Tongue (tissue), 2 donors: ENCODE data around the gene CSNK1D. TPM values are rescaled to one million over a fixed set of nuclear protein-coding genes. Genes with fewer than 3 reads are reported as not detected.
A peak's percentile ranks its signal among the peaks of the same experiment; 100 is the strongest.
"Not testable (repeated sequence)": the region's sequence is repeated elsewhere in the genome, so short reads cannot be mapped to it uniquely, and the experiment has no call there.

Experiments
- DNase-seq: peaks from one replicate; pipeline ENCODE4 v3.0.0-alpha.2; 2015
- total RNA-seq: library from RNA; depleted of rRNA; stranded (reverse); fragments of >200 nt; gene quantifications from one replicate; pipeline ENCODE4 v1.2.3, GENCODE V29; 2014

The CSNK1D gene
- total RNA-seq, 1 donor from 2014 or later = 72.8 TPM

DNA sequence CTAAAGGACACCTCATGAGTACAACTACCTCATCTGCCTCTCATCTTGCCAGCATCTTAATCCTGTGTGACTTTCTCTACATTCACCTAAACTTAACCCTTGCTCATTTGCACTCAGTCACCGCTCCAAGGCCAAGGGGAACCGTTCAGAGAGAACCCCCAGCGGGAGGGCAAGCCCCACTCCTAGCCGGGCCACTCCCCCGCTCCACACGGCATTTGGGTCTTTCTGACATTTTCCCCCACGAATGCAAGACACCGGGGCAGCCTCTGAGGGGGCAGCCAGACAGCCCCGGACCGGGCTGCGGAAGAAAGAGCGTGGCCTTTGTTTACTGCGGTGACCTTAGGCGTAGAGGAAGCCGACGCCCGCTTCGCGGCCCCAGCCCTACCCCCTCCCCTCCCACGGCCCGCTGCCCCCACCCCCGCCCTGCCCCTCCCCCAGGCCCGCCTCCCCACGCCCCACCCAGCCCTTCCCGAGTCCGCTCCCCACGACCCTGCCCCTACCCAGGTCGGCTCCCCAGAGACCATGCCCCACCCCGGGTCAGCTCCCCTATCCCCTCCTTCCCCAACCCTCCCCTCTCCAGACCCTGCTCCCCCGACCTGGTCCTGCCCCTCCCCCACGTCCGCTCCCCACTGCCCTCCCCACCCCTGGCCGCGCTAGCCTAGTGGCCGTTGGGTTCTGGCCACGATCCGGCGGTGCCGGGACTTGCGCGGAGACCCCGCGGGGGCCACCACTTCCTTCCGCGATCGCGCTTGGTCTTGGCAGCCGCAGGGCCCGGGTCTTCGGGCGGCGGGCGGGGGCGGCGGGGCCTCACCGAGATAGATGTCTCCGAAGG is 789 bp downstream of the CSNK1D start:
- DNase-seq = peak; percentile 24

GRCh38 chr17:82271401-82271800 is 2.1 kb downstream of the CSNK1D start:
- no peak for DNase-seq

GRCh38 chr17:82270651-82271050 is 2.8 kb downstream of the CSNK1D start:
- DNase-seq = no peak

- DNase-seq = no peak
These were observed 3.5 kb downstream of the CSNK1D start for GRCh38 chr17:82269882-82270500.

- no peak for DNase-seq
These were observed 4.2 kb downstream of the CSNK1D start for GRCh38 chr17:82269138-82269881.

DNA sequence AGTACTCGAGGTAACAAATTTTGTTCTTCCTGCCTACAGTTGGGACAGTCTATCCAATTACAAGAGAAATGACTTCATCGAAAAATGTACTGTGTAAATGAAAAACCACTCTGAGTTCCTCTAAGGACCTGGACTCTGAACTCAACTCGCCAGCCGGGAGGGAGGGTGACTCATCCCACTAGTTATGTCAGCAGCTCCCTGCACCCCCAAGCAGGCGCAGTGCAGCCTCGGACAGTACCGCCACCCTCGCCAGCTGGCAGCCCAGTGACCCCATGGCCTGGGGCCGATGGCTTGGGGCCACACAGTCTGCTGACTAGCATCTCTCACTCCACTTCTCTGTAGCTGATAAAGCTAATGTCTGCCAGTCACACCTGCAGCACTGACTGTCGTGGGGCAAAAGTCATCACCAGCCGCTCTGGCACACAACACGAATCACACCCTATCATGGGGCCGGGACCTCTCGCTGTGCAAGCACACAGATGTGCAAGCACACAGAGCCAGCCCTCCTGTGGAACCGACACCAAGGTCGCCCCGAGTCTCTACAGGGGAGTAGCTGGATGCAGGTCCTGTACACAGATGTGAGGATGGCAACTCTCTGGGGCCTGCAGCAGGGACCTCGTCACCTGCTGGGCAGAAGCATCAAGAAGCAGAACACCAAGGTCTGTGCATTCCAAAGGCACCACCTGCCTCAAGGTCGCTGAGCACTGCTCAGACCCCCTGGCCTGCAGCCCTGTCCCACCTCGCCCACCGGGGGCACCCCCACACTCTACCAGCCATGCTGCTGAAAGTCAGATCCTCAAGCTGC is 5.7 kb downstream of the CSNK1D start:
- peak; percentile 29 for DNase-seq

- DNase-seq = no peak
These were observed 7.4 kb downstream of the CSNK1D start for GRCh38 chr17:82266142-82266541.

DNA sequence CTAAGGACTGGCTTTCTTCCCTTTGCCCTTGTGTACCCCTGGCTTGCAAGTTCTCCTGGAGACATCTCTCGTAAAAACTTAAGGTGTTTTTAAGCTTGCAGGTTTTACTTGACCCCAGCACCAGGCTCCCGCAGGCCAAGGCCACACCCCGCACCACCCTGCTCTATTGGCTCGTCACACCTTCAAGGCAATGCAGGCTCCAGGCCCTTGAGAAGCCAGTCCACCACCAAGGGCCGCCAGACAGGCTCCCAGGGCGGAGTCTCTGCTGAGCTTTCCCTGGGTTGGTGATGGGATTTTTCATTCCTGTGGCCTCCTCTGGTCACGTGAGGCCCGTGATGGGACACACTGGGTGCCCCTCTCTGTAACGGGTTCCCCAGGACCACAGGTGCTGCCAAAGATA is 9.9 kb downstream of the CSNK1D start:
- no peak for DNase-seq

DNA sequence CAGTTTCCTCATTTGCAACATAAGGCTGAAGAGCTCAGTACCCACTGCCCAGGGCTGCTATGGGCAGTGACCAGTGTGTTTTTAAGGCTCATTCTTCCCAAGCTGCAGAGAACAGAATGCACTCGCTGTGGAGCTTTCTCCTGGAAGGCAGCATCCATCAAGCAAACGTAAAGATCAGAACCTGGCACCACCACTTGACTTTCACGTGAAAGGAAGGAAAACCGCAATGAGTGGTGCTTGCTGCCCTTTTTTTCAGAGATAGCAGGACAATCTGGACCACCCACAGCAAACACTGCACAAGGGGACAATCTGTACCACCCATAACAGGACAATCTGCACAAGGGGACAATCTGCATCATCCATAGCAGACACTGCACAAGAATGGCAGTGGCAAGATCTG is 11.2 kb downstream of the CSNK1D start:
- no peak for DNase-seq

- DNase-seq = not testable (repeated sequence)
These were observed 13.2 kb downstream of the CSNK1D start for GRCh38 chr17:82259972-82260961.

DNA sequence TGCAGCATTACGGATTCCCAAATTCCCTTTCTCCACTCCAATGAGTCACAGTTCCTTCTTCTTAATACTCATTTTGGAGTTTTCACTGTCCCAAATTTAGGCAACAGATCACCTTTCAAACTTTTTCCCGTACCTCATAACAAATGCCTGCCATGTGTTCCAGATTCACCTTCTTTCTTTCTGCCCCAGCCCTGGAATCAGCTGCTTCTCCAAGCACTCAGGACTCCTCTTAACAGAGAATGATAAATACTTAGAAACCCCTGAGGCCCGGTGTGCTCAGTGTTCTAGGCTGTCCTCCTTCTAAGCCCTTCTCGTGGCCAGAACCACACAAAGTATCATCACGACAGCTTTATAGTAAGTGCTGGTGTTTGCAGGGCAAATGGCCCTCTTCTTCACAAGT is 14.9 kb downstream of the CSNK1D start:
- DNase-seq = no peak

GRCh38 chr17:82257473-82257872 is 16.0 kb downstream of the CSNK1D start:
- DNase-seq = peak; percentile 47

DNA sequence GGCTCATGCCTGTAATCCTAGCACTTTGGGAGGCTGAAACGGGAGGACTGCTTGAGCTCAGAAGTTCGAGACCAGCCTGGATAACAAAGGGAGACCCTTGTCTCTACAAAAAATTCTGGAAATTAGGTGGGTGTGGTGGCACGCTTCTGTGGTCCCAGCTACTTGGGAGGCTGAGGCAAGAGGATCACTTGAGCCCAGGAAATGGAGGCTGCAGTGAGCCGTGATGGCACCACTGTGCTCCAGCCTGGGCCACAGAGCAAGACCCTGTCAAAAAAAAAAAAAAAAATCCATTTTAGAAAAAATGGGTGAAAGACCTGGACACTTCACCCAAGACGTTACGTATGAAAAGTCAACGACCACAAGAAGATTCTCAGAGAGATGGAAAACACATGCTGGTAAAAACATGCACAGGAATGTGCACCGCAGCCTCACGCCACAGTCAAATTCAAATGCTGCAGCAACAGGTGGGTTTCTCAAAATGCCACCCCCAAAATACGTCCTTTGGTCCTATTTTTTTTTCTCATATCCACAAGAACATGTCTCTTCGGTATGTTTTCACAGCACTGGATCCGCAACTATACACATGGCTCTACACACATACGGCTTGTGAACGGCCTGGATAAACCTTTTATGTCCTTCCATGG is 17.1 kb downstream of the CSNK1D start:
- DNase-seq = no peak

DNA sequence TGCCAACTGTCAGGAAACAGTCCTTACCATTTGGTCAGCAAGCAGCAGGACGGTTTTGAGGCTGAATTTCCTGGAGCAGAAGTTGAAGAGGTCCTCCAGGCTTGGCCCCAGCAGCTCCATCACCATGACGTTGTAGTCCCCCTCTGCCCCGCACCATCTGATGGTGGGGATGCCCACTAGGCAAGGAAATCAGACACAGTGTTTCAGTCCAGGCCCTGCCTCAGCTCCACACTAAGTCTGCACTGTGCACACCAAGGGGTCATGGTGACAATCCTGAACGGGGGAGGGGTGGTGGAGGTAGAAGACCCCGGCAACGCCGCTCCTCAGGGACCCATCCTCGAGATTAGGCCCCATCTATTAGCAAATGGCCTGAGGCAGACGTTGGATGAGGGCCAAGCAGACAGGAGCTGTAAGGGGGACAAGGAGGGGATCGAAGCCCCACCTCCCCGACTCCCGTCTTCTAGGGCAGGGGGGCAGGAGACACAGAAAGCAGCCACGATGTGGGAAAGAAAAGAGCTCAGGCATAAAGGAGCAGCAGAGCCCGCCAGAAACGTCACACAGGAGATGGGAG is 18.0 kb downstream of the CSNK1D start:
- DNase-seq = no peak

GRCh38 chr17:82254746-82255145 is 18.8 kb downstream of the CSNK1D start:
- DNase-seq = not testable (repeated sequence)

- DNase-seq = not testable (repeated sequence)
These were observed 19.4 kb downstream of the CSNK1D start for GRCh38 chr17:82254096-82254495.

DNA sequence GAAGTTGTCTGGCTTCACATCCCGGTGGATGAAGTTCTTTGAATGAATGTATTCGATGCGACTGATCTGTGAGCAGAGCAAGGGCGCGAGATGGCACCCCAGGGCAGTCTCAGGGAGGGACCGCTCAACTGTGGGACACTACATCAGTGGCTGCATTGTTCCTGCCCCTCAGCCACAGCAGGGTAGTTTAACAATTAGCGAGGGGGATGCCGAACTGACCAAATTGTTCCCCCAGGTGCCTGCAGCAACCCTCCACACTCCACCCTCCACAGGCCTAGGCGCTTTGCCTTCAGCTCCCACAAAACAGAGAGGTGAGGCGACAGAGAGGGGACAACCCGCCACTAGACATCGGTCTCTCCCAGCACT is 20.3 kb downstream of the CSNK1D start:
- no peak for DNase-seq

DNA sequence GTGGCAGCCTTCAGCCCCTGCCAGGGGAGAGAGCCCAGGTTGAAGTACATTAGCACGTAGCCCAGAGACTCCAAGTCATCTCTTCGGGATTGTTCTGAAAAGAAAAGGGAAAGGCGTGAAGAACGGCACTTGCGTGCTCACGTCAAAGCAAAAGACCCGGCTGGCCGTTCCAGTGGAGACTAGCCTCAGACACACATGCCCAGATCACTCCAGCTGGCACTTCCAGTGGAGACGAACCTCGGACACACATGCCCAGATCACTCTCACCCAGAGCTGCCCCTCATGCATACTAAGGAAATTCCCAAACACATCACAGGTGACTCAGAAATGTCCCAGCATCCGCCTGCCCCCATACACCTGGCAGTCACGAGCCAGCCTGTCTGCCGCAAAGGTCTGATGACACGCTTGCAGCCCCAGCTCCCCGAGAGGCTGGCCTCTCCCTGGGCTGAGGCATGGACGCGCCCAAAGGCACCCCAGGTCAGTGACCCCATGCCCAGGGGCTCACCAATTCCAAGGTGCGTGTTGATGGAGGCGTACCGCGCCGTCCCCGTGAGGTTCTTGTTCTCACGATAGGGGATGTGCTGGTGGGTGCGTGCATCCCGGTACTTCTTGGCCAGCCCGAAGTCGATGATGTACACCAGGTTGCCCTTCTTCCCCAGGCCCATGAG is 20.9 kb downstream of the CSNK1D start:
- DNase-seq = no peak

GRCh38 chr17:82250868-82251500 is 22.5 kb downstream of the CSNK1D start:
- DNase-seq = no peak
